HG02678 (cell line): Measurements from ENCODE around the gene KCNJ15.
"Not testable (repeated sequence)": the region's sequence is repeated elsewhere in the genome, so short reads cannot be mapped to it uniquely, and the experiment has no call there.

ENCODE experiments used
- ATAC-seq: cut with Tn5 transposase; IDR thresholded peaks from one replicate; pipeline ENCODE4 v1.9.1; 2021; ENCODE audit warnings: mild to moderate bottlenecking, moderate library complexity; ENCODE audit not compliant: unreplicated experiment

Gene KCNJ15

GRCh38 chr21:38256599-38257302 is at the start of gene KCNJ15:
TSS of gene KCNJ15 (plus strand) at chr21:38256991. CDS start at chr21:38299262, 42,271 bp downstream.
- no peak for ATAC-seq

GRCh38 chr21:38208118-38208517 is 48.7 kb upstream of the KCNJ15 start:
- ATAC-seq: no peak

- no peak for ATAC-seq
These were observed 45.5 kb upstream of the KCNJ15 start for GRCh38 chr21:38211321-38211720.

GRCh38 chr21:38212706-38213105 is 44.1 kb upstream of the KCNJ15 start:
- ATAC-seq: no peak

- ATAC-seq: peak; percentile 44
These were observed 37.7 kb upstream of the KCNJ15 start for GRCh38 chr21:38219049-38219628.

GRCh38 chr21:38220270-38220737 is 36.5 kb upstream of the KCNJ15 start:
- ATAC-seq: no peak

- peak; percentile 61 for ATAC-seq
These were observed 35.2 kb upstream of the KCNJ15 start for GRCh38 chr21:38221594-38221993.

- no peak for ATAC-seq
These were observed 32.8 kb upstream of the KCNJ15 start for GRCh38 chr21:38223893-38224540.

- no peak for ATAC-seq
These were observed 29.4 kb upstream of the KCNJ15 start for GRCh38 chr21:38227401-38227800.

GRCh38 chr21:38228115-38228514 is 28.7 kb upstream of the KCNJ15 start:
- ATAC-seq: no peak

- no peak for ATAC-seq
These were observed 28.3 kb upstream of the KCNJ15 start for GRCh38 chr21:38228537-38228936.

GRCh38 chr21:38229260-38229877 is 27.4 kb upstream of the KCNJ15 start:
- no peak for ATAC-seq

GRCh38 chr21:38234395-38235142 is 22.2 kb upstream of the KCNJ15 start:
- no peak for ATAC-seq

GRCh38 chr21:38235251-38235650 is 21.5 kb upstream of the KCNJ15 start:
- ATAC-seq: not testable (repeated sequence)

GRCh38 chr21:38236232-38236631 is 20.6 kb upstream of the KCNJ15 start:
- ATAC-seq: no peak

- no peak for ATAC-seq
These were observed 17.1 kb upstream of the KCNJ15 start for GRCh38 chr21:38239672-38240071.

GRCh38 chr21:38240129-38240528 is 16.7 kb upstream of the KCNJ15 start:
- ATAC-seq: no peak

- ATAC-seq: no peak
These were observed 15.6 kb upstream of the KCNJ15 start for GRCh38 chr21:38241029-38241740.

- no peak for ATAC-seq
These were observed 14.7 kb upstream of the KCNJ15 start for GRCh38 chr21:38242061-38242460.

GRCh38 chr21:38243732-38244406 is 12.9 kb upstream of the KCNJ15 start:
- no peak for ATAC-seq
